Measurements from ENCODE around the gene FOXO6.

FOXO6 gene

GRCh38 chr1:41394959-41395956, 34.0 kb downstream of the FOXO6 start:
- Histone ChIP-seq H3K9ac (ENCODE audit: low read length in 2 of 2) (no peak overlapping the region), H3K4me3 (ENCODE audit: low read length in 2 of 2) (no peak overlapping the region), H3K27me3 (ENCODE audit: control insufficient read depth in 1 of 2, insufficient read depth in 2 of 2, low read length in 2 of 2) (peaks cover 2 to 3% of the 10 kb centered on the region in 2 donors), H3K9me3 (ENCODE audit: control insufficient read depth in 2 of 2, low read length in 2 of 2) (peaks cover 0 to 2% of the 10 kb centered on the region in 2 donors), H3K4me1 (ENCODE audit: control insufficient read depth, insufficient read depth, low read length) (peaks cover 20% of the 10 kb centered on the region), H3K27ac (ENCODE audit: low read length) (no peak overlapping the region), H3K36me3 (ENCODE audit: control insufficient read depth in 2 of 2, insufficient read depth in 2 of 2, low read length in 2 of 2) (no peaks in the 10 kb centered on the region)

- H3K4me1 ChIP-seq (ENCODE audit: control insufficient read depth, insufficient read depth, low read length) = peaks cover 20% of the 10 kb centered on the region
- H3K9ac ChIP-seq (ENCODE audit: low read length in 2 of 2) = no peak overlapping the region
- peaks cover 2 to 3% of the 10 kb centered on the region in 2 donors for H3K27me3 ChIP-seq (ENCODE audit: control insufficient read depth in 1 of 2, insufficient read depth in 2 of 2, low read length in 2 of 2)
- peaks cover 0 to 4% of the 10 kb centered on the region in 2 donors for H3K9me3 ChIP-seq (ENCODE audit: control insufficient read depth in 2 of 2, low read length in 2 of 2)
- no peak overlapping the region for H3K27ac ChIP-seq (ENCODE audit: low read length)
- H3K4me3 ChIP-seq (ENCODE audit: low read length in 2 of 2) = no peak overlapping the region
- no peaks in the 10 kb centered on the region for H3K36me3 ChIP-seq (ENCODE audit: control insufficient read depth in 2 of 2, insufficient read depth in 2 of 2, low read length in 2 of 2)
Measured at GRCh38 chr1:41396084-41396483, 34.9 kb downstream of the FOXO6 start.

- no peak overlapping the region for H3K4me3 ChIP-seq (ENCODE audit: low read length in 2 of 2)
- H3K36me3 ChIP-seq (ENCODE audit: control insufficient read depth in 2 of 2, insufficient read depth in 2 of 2, low read length in 2 of 2) = no peaks in the 10 kb centered on the region
- H3K9ac ChIP-seq (ENCODE audit: low read length in 2 of 2) = no peak overlapping the region
- peaks cover 0 to 4% of the 10 kb centered on the region in 2 donors for H3K9me3 ChIP-seq (ENCODE audit: control insufficient read depth in 2 of 2, low read length in 2 of 2)
- H3K27me3 ChIP-seq (ENCODE audit: control insufficient read depth in 1 of 2, insufficient read depth in 2 of 2, low read length in 2 of 2) = peaks cover 2 to 3% of the 10 kb centered on the region in 2 donors
- H3K27ac ChIP-seq (ENCODE audit: low read length) = no peak overlapping the region
- peaks cover 15% of the 10 kb centered on the region for H3K4me1 ChIP-seq (ENCODE audit: control insufficient read depth, insufficient read depth, low read length)
Measured at GRCh38 chr1:41397020-41397419, 35.8 kb downstream of the FOXO6 start.

DNA sequence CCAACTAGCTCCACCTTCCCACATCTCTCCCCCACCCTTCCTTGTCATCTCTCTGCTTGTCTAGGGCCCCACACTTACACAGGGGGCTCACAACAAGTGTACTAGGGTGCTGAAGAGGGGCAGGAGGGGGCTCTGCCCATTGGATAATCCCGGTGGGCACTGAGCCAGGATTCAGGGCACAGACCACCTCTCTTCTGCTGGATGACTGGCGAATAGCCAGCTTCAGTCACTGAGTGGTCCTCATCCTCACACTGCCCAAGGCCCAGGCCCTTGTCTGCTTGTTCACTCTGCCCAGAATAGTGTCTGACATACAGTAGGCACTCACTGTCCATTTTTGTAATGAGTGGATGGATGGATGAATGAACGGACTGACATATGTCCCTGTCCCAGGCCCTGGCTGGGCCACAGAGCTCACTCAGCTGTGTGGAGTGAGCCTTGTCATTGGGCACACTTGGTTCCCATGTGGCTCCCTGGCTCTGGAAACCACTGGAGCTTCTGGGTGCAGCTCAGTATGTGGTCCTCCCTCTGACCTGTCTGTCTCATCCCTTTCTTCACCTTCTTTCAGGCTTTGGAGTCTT, 36.6 kb downstream of the FOXO6 start:
- H3K27me3 ChIP-seq (ENCODE audit: control insufficient read depth in 1 of 2, insufficient read depth in 2 of 2, low read length in 2 of 2) = peaks cover 2 to 3% of the 10 kb centered on the region in 2 donors
- peaks cover 0 to 4% of the 10 kb centered on the region in 2 donors for H3K9me3 ChIP-seq (ENCODE audit: control insufficient read depth in 2 of 2, low read length in 2 of 2)
- peaks cover 13% of the 10 kb centered on the region for H3K4me1 ChIP-seq (ENCODE audit: control insufficient read depth, insufficient read depth, low read length)
- no peak overlapping the region for H3K27ac ChIP-seq (ENCODE audit: low read length)
- H3K36me3 ChIP-seq (ENCODE audit: control insufficient read depth in 2 of 2, insufficient read depth in 2 of 2, low read length in 2 of 2) = no peaks in the 10 kb centered on the region
- H3K9ac ChIP-seq (ENCODE audit: low read length in 2 of 2) = no peak overlapping the region
- no peak overlapping the region for H3K4me3 ChIP-seq (ENCODE audit: low read length in 2 of 2)

- Histone ChIP-seq H3K9ac (ENCODE audit: low read length in 2 of 2) (no peak overlapping the region), H3K27ac (ENCODE audit: low read length) (peak overlapping the region; percentile 31), H3K4me1 (ENCODE audit: control insufficient read depth, insufficient read depth, low read length) (peaks cover 13% of the 10 kb centered on the region), H3K27me3 (ENCODE audit: control insufficient read depth in 1 of 2, insufficient read depth in 2 of 2, low read length in 2 of 2) (peaks cover 2 to 3% of the 10 kb centered on the region in 2 donors), H3K36me3 (ENCODE audit: control insufficient read depth in 2 of 2, insufficient read depth in 2 of 2, low read length in 2 of 2) (no peaks in the 10 kb centered on the region), H3K4me3 (ENCODE audit: low read length in 2 of 2) (peak overlapping the region in 1 of 2 donors; percentile 8), H3K9me3 (ENCODE audit: control insufficient read depth in 2 of 2, low read length in 2 of 2) (peaks cover 0 to 4% of the 10 kb centered on the region in 2 donors)
Measured at GRCh38 chr1:41399145-41399795, 38.0 kb downstream of the FOXO6 start.

DNA sequence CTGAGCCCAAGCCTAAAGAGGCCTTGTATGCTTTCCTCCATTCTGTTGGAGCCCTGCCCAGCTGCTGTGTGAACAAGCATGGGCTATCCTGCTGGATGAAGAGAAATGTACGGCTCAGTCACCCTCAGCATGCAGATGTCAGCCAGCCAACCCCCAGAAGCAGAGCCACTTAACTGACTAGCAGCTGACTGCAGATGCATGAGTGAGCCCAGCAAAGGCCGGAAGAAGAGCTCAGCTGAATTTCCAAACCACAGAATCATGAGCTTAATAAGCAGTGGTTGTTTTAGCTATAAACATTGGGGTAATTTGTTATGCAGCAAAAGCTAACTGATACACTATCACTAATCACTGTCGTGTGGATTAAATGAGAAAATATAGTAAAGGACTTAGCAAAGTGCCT, 39.0 kb downstream of the FOXO6 start:
- no peak overlapping the region for H3K4me3 ChIP-seq (ENCODE audit: low read length in 2 of 2)
- H3K9me3 ChIP-seq (ENCODE audit: control insufficient read depth in 2 of 2, low read length in 2 of 2) = peaks cover 0 to 4% of the 10 kb centered on the region in 2 donors
- H3K9ac ChIP-seq (ENCODE audit: low read length in 2 of 2) = no peak overlapping the region
- no peaks in the 10 kb centered on the region for H3K36me3 ChIP-seq (ENCODE audit: control insufficient read depth in 2 of 2, insufficient read depth in 2 of 2, low read length in 2 of 2)
- H3K4me1 ChIP-seq (ENCODE audit: control insufficient read depth, insufficient read depth, low read length) = peaks cover 16% of the 10 kb centered on the region
- H3K27me3 ChIP-seq (ENCODE audit: control insufficient read depth in 1 of 2, insufficient read depth in 2 of 2, low read length in 2 of 2) = peaks cover 0 to 2% of the 10 kb centered on the region in 2 donors
- no peak overlapping the region for H3K27ac ChIP-seq (ENCODE audit: low read length)

- Histone ChIP-seq H3K9me3 (ENCODE audit: control insufficient read depth in 2 of 2, low read length in 2 of 2) (peaks cover 0 to 4% of the 10 kb centered on the region in 2 donors), H3K4me3 (ENCODE audit: low read length in 2 of 2) (no peak overlapping the region), H3K27me3 (ENCODE audit: control insufficient read depth in 1 of 2, insufficient read depth in 2 of 2, low read length in 2 of 2) (no peaks in the 10 kb centered on the region), H3K9ac (ENCODE audit: low read length in 2 of 2) (no peak overlapping the region), H3K36me3 (ENCODE audit: control insufficient read depth in 2 of 2, insufficient read depth in 2 of 2, low read length in 2 of 2) (no peaks in the 10 kb centered on the region), H3K4me1 (ENCODE audit: control insufficient read depth, insufficient read depth, low read length) (peaks cover 16% of the 10 kb centered on the region), H3K27ac (ENCODE audit: low read length) (no peak overlapping the region)
Measured at GRCh38 chr1:41401899-41402298, 40.7 kb downstream of the FOXO6 start.

DNA sequence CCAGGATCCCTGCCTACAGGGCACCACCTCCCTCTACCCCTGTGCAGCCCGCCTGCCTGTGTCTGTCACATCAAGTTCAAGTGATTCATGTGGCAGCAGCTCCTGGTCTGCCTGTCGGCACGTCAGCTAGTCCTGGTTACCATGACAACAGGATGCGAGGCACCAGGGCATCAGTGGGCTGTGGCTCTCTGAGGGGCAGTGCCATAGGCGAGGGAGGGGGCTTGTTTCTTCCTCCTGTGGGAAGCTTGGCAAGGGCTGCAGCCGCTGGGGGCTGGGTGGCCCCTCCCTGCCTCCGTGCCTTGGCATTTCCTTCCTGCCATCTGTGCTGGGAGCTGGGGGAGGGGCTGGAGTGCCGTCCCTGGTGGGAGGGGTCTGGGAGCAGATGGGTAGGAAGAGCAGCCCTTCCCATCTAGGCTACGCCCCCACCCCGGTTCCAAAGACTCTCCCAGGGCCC, 43.1 kb downstream of the FOXO6 start:
- H3K9me3 ChIP-seq (ENCODE audit: control insufficient read depth in 2 of 2, low read length in 2 of 2) = peaks cover 0 to 4% of the 10 kb centered on the region in 2 donors
- no peak overlapping the region for H3K27ac ChIP-seq (ENCODE audit: low read length)
- H3K4me1 ChIP-seq (ENCODE audit: control insufficient read depth, insufficient read depth, low read length) = peaks cover 7% of the 10 kb centered on the region
- peaks cover 0 to 15% of the 10 kb centered on the region in 2 donors for H3K27me3 ChIP-seq (ENCODE audit: control insufficient read depth in 1 of 2, insufficient read depth in 2 of 2, low read length in 2 of 2)
- no peak overlapping the region for H3K4me3 ChIP-seq (ENCODE audit: low read length in 2 of 2)
- H3K36me3 ChIP-seq (ENCODE audit: control insufficient read depth in 2 of 2, insufficient read depth in 2 of 2, low read length in 2 of 2) = no peaks in the 10 kb centered on the region
- H3K9ac ChIP-seq (ENCODE audit: low read length in 2 of 2) = no peak overlapping the region

- Histone ChIP-seq H3K9me3 (ENCODE audit: control insufficient read depth in 2 of 2, low read length in 2 of 2) (no peaks in the 10 kb centered on the region), H3K27ac (ENCODE audit: low read length) (no peak overlapping the region), H3K27me3 (ENCODE audit: control insufficient read depth in 1 of 2, insufficient read depth in 2 of 2, low read length in 2 of 2) (peaks cover 0 to 21% of the 10 kb centered on the region in 2 donors), H3K36me3 (ENCODE audit: control insufficient read depth in 2 of 2, insufficient read depth in 2 of 2, low read length in 2 of 2) (no peaks in the 10 kb centered on the region), H3K4me3 (ENCODE audit: low read length in 2 of 2) (no peak overlapping the region), H3K4me1 (ENCODE audit: control insufficient read depth, insufficient read depth, low read length) (peaks cover 3% of the 10 kb centered on the region), H3K9ac (ENCODE audit: low read length in 2 of 2) (no peak overlapping the region)
Measured at GRCh38 chr1:41407664-41408252, 46.5 kb downstream of the FOXO6 start.

- no peak overlapping the region for H3K9ac ChIP-seq (ENCODE audit: low read length in 2 of 2)
- no peak overlapping the region for H3K27ac ChIP-seq (ENCODE audit: low read length)
- H3K4me3 ChIP-seq (ENCODE audit: low read length in 2 of 2) = no peak overlapping the region
- H3K36me3 ChIP-seq (ENCODE audit: control insufficient read depth in 2 of 2, insufficient read depth in 2 of 2, low read length in 2 of 2) = no peaks in the 10 kb centered on the region
- H3K4me1 ChIP-seq (ENCODE audit: control insufficient read depth, insufficient read depth, low read length) = peaks cover 3% of the 10 kb centered on the region
- no peaks in the 10 kb centered on the region for H3K9me3 ChIP-seq (ENCODE audit: control insufficient read depth in 2 of 2, low read length in 2 of 2)
- peaks cover 0 to 21% of the 10 kb centered on the region in 2 donors for H3K27me3 ChIP-seq (ENCODE audit: control insufficient read depth in 1 of 2, insufficient read depth in 2 of 2, low read length in 2 of 2)
Measured at GRCh38 chr1:41408691-41409090, 47.5 kb downstream of the FOXO6 start.

All from stomach smooth muscle (tissue), 2 donors.